ENCODE results near the gene GSTM5. TPM values are rescaled to one million over a fixed set of nuclear protein-coding genes. Genes with fewer than 3 reads are reported as not detected.
A peak's percentile ranks its signal among the peaks of the same experiment; 100 is the strongest.
"Not testable (repeated sequence)": the region's sequence is repeated elsewhere in the genome, so short reads cannot be mapped to it uniquely, and the experiment has no call there.

GSTM5 gene
- total RNA-seq, 2 experiments from 2014 or later = not detected

DNA sequence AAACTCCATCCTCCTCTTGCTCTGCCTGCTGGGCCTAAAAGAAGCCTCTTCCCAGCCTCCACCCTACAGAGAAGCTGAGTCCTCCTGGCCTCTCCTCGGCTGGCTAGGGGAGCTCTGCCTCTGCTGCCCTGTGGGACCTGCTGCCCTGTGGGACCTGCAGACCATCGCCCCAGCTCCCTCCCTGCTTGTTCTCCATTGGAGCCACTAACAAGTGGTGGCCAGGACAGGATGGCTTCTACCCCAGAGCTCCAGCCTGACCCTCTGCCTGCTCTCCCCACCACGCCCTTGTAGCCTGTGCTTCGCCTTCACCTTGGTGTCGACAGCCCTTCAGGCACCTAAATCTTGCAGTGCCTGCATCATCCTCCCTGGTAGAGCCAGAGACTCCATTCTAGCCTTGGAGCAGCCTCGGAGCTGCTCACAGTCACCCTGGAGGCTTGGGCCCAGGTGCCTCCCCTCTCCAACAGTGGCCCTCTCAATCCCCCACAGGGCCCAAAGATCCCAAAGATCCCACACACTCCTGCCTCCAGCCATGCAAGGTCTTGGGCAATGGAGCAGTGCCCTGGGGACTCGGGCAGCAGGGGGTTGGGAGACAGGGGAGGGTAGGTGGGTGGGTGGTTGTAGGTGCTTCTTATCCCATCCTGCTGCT is 48.7 kb downstream of the GSTM5 start:
- no peak for DNase-seq
- CTCF ChIA-PET = interaction anchor here (0.6 to 1.2 kb wide), 2 partner anchors 120 to 159 kb away, joined by 3 to 5 read pairs; no protein-coding TSS in a partner anchor
- Mint-ChIP-seq H3K36me3 (no peaks in the 10 kb centered on the region), H3K27me3 (no peaks in the 10 kb centered on the region), H3K27ac (no peak overlapping the region), H3K9me3 (no peaks in the 10 kb centered on the region), H3K4me1 (ENCODE audit: low read depth) (no peaks in the 10 kb centered on the region), H3K4me3 (no peak overlapping the region)
- POLR2A ChIA-PET = no interaction called here
- intact Hi-C loops (cut with micrococcal nuclease) = no loop called here

DNA sequence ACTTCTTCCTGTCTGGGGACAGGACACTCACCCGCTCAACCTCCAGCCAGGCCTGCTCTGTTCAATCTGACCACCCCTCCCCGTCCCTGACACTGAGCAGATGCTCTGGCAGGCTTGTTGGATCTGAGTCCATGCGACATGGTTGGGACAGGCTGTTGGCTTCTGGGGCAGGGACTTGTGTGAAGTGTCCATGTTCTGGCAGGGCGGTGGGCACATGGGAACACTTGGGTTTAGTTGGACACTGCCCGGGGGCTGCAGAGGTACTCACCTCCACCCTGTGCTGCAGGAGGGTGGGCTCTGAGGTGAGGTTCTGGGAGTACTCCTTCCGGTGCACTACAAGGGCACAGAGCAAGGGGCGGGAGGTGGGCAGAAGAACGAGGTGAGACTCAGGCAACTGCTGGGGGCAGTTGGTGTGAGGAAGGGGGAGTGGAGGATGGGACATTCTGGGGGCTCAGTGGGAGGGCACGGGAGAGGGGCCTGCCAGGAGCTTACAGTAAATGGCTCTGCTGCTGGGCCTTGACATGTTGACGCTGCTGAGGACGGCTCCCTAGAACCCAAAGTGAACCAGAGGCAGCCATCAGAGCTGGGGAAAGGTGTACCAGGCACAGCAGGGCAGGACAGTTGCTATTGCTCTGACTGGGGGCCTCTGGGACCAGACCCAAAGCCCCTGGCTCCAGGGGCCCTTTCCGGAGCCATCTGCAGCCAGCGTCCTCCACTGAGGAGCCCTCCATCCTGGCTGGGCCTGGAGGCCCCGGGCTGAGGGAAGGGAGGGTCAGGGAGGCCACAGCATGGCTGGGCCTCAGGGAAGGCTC is 49.4 kb downstream of the GSTM5 start:
- no peaks in the 10 kb centered on the region for H3K4me1 Mint-ChIP-seq (ENCODE audit: low read depth)
- H3K27ac Mint-ChIP-seq = no peak overlapping the region
- CTCF ChIA-PET = interaction anchor here (1.3 kb wide), 1 partner anchor 122 kb away, joined by 4 read pairs; no protein-coding TSS in a partner anchor
- H3K27me3 Mint-ChIP-seq = no peaks in the 10 kb centered on the region
- H3K9me3 Mint-ChIP-seq = no peaks in the 10 kb centered on the region
- POLR2A ChIA-PET = no interaction called here
- no peak overlapping the region for H3K4me3 Mint-ChIP-seq
- no peaks in the 10 kb centered on the region for H3K36me3 Mint-ChIP-seq
- peak; percentile 7 for DNase-seq
- intact Hi-C loops (cut with micrococcal nuclease) = no loop called here

DNA sequence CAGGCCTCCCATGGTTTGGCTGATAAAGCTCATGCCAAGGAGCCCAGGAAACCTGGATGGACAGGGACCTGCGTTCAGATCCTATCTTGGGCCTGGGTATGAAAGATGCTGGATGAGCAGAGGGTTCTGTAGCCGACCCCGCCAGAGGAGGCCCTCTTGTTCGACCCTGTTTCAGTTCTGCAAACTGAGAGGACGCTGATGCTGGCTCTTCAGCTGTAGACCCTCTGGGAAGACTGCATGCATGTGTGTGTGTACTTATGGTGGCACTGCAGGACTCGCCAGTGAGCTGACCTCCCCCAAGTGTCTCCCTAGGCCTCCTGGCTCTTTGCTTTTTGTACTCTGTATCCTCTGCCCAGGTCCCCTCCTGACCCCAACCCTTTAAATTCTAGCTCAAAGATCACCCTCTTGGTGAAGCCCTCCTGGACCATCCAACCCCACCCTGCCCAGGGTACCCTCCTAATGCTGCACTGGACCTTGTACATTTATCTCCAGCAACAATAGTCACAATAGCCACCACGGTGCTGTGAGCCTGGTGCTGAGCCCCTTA is 50.1 kb downstream of the GSTM5 start:
- no peaks in the 10 kb centered on the region for H3K4me1 Mint-ChIP-seq (ENCODE audit: low read depth)
- no peaks in the 10 kb centered on the region for H3K27me3 Mint-ChIP-seq
- intact Hi-C loops (cut with micrococcal nuclease) = no loop called here
- no peaks in the 10 kb centered on the region for H3K36me3 Mint-ChIP-seq
- no peaks in the 10 kb centered on the region for H3K9me3 Mint-ChIP-seq
- DNase-seq = no peak
- no peak overlapping the region for H3K4me3 Mint-ChIP-seq
- POLR2A ChIA-PET = no interaction called here
- no peak overlapping the region for H3K27ac Mint-ChIP-seq
- CTCF ChIA-PET = interaction anchor here (1.3 kb wide), 1 partner anchor 122 kb away, joined by 4 read pairs; no protein-coding TSS in a partner anchor

DNA sequence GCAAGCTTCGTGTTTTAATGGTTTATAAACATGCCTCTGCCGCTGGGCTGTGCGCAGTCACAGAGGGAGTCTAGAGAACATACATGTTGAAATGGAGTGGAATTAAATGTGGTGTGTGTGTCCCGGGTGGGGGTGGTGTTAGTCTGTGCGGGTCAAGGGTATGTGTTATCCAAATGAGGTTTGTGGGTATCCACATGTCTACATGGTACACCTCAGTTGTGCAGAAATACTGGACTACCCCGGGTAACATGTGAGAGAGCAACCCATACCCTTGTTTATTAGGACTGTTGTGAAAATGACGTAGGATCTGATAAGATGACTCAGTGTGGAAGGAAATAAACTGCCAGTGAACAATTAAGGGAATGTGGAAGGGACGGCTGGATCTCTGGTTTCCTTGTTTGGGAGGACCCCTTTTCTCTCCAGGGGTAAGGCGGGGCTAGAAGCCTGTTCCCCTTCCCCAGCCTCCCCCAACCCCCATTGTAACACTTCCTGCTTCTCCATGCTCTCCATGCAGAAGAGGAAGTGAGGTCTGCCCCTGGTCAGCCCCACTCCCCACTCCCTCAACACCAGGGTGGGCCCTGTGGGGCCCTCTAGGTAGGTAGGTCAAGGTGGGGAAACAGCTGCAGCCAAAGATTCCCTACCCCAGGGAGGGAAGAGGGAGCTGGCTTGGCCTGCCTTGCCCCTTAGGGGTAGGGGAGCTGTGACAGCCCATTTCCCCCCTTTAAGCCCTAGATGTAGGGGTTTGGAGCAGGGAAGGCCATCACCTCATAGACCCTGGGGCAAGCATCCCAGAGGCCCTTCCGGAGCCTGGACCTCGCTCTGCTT is 51.0 kb downstream of the GSTM5 start:
- H3K9me3 Mint-ChIP-seq = no peaks in the 10 kb centered on the region
- POLR2A ChIA-PET = no interaction called here
- no peak overlapping the region for H3K27ac Mint-ChIP-seq
- H3K4me3 Mint-ChIP-seq = no peak overlapping the region
- H3K4me1 Mint-ChIP-seq (ENCODE audit: low read depth) = no peaks in the 10 kb centered on the region
- no peaks in the 10 kb centered on the region for H3K36me3 Mint-ChIP-seq
- CTCF ChIA-PET = interaction anchor here (0.9 to 1.4 kb wide), 3 partner anchors 123 to 222 kb away, joined by 3 to 4 read pairs (median 3); partner anchors contain the start of gene AHCYL1
- intact Hi-C loops (cut with micrococcal nuclease) = no loop called here
- no peaks in the 10 kb centered on the region for H3K27me3 Mint-ChIP-seq
- no peak for DNase-seq

DNA sequence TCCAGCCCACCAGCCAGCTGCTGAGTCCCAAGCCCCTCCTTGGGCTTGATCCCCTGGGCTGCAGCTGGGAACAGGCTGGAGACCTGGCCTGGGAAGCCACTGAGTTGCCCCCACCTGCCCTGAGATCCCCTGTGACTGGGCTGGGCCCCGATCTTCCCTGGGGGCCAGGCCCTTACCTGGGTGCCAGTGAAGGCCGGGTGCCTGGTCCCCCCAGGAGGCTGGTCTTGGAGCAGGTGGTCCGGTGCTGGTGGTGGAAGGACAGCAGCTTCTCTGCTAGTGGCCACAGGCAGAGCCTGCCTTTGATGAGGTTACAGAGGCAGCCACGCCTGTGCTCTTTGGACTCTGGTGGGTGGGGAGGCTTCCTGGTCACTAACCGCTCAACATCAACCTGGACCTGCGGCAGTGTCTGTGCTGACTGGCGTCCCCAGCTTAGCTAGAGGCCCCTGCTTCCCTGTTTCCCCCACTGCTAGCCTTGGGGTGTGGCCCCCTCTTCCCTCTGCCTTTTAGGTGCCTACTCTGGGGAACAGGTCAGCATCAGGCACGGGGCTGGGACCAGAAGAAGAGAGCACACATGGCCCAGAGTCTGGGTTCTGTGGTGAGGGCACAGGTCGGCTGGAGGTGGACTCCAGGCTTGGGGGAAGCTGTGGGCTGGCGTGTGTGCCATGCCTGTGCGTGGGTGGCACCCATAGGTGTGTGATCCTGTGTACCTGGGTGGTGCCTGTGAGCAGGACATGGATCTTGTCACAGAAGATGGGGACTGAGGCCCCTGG is 51.8 kb downstream of the GSTM5 start, which contains the start of gene EPS8L3:
Gene EPS8L3 (minus strand): TSS at position 278 of the 770 bp plus-strand sequence. CDS start 2,174 bp downstream, outside the sequence.
- H3K27ac Mint-ChIP-seq = no peak within 1 kb of the TSS
- CTCF ChIA-PET = interaction anchor here (0.6 to 1.4 kb wide), 4 partner anchors 10 to 221 kb away, joined by 3 read pairs; partner anchors contain the start of gene AHCYL1
- peak; percentile 6 for DNase-seq
- no peaks in the 10 kb centered on the region for H3K36me3 Mint-ChIP-seq
- H3K27me3 Mint-ChIP-seq = no peaks in the 10 kb centered on the region
- POLR2A ChIA-PET = no interaction called here
- no peak within 1 kb of the TSS for H3K4me3 Mint-ChIP-seq
- intact Hi-C loops (cut with micrococcal nuclease) = no loop called here
- H3K9me3 Mint-ChIP-seq = no peaks in the 10 kb centered on the region
- H3K4me1 Mint-ChIP-seq (ENCODE audit: low read depth) = no peaks in the 10 kb centered on the region

DNA sequence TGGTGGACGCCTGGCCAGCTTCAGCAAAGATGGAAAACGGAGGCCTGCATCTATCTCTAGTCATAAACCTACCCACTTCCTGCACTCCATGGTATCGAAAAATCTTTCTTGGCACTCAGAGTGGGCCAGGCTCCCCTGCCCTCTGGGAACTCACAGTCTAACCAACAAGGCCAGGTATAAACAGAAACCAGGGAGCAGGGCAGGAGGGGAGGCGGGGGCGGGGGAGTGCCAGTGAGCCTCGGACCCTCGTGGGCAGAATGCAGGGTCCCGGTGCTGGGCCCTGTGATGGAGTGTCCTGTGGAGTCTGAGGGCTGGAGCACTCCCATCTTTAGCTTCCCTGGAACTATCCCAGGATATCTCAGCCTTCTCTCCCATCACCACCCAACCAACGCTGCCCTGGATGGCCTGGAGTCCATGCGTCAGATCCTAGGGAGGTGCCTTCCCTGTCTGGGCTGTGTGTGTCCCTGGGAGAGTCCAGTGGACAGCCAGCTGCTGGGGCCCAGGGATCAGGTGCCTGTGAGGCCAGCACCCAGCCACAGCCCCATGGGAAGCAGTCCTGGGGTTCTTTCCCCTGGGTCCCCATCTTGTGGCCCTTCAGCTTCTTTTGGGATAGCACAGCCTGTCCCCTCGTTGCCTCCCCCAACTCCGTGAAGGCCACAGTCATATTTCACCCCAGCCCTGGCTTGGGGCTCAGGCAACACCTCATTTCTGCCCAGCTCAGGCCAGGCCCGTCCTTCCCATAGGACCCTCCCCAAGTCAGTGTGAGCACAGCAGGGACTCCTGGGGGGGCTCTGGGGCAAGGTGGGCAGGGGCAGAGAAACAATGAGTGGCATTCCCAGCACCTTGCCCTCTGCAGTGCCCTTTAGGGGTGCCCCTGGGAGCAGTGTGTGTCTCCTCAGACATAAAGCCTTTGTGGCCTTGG is 52.8 kb downstream of the GSTM5 start:
- DNase-seq = peak; percentile 6
- Mint-ChIP-seq H3K9me3 (no peaks in the 10 kb centered on the region), H3K27ac (no peak overlapping the region), H3K36me3 (no peaks in the 10 kb centered on the region), H3K27me3 (no peaks in the 10 kb centered on the region), H3K4me1 (ENCODE audit: low read depth) (no peaks in the 10 kb centered on the region), H3K4me3 (no peak overlapping the region)
- ChIA-PET CTCF (interaction anchor here (0.5 to 1.4 kb wide), 4 partner anchors 9 to 488 kb away, joined by 3 read pairs; no protein-coding TSS in a partner anchor), POLR2A (no interaction called here)
- intact Hi-C loops (cut with micrococcal nuclease) = no loop called here

DNA sequence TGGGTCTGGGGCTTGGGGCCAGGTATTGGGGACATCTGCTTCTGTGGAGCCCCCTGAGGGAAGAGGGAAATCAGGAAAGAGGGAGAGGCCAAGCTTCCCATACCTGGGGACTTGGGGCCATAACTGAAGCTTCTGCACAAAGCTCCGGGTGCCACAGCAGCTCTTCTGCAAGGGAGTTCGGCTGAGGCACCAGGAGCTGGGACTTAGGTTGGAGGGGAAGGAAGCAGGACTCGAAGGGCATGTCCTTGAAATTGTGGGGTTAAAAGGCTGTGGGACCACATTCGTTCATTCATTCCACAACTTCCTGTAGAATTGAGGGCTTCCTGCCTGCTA is 53.4 kb downstream of the GSTM5 start:
- Mint-ChIP-seq H3K36me3 (no peaks in the 10 kb centered on the region), H3K27me3 (no peaks in the 10 kb centered on the region), H3K4me3 (no peak overlapping the region), H3K4me1 (ENCODE audit: low read depth) (no peaks in the 10 kb centered on the region), H3K9me3 (no peaks in the 10 kb centered on the region), H3K27ac (no peak overlapping the region)
- POLR2A ChIA-PET = no interaction called here
- CTCF ChIA-PET = no interaction called here
- DNase-seq = no peak
- intact Hi-C loops (cut with micrococcal nuclease) = no loop called here

DNA sequence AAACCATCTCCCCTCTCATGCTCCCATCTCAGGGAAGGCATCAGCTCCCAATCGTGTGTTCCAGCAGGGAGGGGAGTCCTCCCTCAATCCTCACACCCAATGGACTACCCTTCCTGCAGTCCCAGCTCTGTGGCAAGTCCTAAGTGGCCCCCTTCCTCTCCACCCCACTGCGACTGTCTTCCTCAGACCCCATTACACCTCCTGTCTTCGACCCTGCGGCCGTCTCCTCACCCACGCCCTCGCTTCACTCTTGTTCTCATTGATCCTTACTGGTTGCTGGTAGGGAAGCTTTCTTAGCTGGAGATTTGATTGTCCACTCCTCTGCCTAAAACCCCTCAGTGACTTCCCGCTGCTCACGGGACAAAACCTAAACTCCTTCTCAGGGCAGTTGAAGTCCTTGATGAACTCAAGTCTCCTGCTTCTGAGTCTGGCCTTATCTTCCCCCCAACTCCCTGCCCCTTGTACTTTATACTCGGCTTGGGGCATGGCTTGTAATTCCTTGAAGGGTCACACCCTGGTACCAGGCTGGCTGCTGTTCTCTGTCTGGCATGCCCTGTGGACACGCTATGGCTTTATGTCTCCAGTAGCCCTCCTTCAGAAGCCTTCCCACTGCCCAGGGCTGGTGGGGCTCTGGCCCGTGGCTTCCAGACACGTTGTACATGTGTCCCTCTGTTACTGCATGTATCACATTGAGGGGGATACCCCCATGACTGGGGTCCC is 54.0 kb downstream of the GSTM5 start:
- Mint-ChIP-seq H3K4me3 (no peak overlapping the region), H3K27me3 (no peaks in the 10 kb centered on the region), H3K36me3 (no peaks in the 10 kb centered on the region), H3K9me3 (no peaks in the 10 kb centered on the region), H3K27ac (no peak overlapping the region), H3K4me1 (ENCODE audit: low read depth) (no peaks in the 10 kb centered on the region)
- ChIA-PET POLR2A (no interaction called here), CTCF (interaction anchor here (0.9 kb wide), 1 partner anchor 219 kb away, joined by 4 read pairs; the partner anchor contains the start of gene AHCYL1)
- intact Hi-C loops (cut with micrococcal nuclease) = no loop called here
- peak; percentile 6 for DNase-seq

DNA sequence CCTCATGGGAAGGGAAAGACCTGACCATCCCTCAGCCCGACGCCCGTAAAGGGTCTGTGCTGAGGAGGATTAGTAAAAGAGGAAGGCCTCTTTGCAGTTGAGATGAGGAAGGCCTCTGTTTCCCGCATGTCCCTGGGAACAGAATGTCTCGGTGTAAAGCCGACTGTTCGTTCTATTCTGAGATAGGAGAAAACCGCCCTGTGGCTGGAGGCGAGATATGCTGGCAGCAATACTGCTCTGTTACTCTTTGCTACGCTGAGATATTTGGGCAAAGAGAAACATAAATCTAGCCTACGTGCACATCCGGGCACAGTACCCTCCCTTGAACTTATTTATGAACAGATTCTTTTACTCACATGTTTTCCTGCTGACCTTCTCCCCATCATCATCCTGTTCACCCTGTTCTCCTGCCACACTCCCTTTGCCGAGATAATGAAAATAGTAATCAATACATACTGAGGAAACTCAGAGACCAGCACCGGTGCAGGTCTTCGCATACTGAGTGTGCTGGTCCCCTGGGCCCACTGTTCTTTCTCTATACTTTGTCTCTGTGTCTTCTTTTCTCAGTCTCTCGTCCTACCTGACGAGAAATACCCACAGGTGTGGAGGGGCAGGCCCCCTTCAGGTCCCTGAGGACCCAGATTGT is 55.1 kb downstream of the GSTM5 start:
- intact Hi-C loops (cut with micrococcal nuclease); H3K27ac Mint-ChIP-seq; POLR2A ChIA-PET; H3K4me1 Mint-ChIP-seq (ENCODE audit: low read depth); H3K4me3 Mint-ChIP-seq; H3K27me3 Mint-ChIP-seq; H3K36me3 Mint-ChIP-seq; CTCF ChIA-PET; H3K9me3 Mint-ChIP-seq; DNase-seq: not testable (repeated sequence)
